HG03103 (cell line): ENCODE results near the gene UGT1A9.

Experiments
- ATAC-seq: cut with Tn5 transposase; IDR thresholded peaks from one replicate; pipeline ENCODE4 v1.9.1; 2021; ENCODE audit warnings: low read depth; ENCODE audit not compliant: unreplicated experiment

UGT1A9 gene

DNA sequence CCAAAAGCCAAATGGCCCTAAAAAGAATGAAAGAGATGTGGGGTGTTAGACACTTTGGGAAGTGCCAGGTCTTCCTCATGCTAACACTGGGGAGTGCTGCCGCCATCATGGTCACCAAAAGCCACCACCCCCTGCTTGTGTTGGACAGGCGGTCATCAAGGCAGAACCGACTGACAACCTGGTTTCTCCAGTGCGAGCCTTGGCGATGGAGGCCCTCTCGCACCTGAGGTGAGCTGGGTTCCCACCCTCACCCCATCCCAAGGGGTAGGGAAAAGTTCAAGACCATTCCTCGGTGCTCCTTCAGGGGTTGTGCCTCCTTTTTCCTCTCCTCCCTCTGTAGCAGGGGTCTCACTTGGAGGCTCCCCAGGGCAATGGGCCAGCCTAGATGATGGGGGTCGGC lies 140.0 kb downstream of the UGT1A9 start:
- no peak for ATAC-seq

GRCh38 chr2:233813236-233814055 lies 141.7 kb downstream of the UGT1A9 start:
- no peak for ATAC-seq

DNA sequence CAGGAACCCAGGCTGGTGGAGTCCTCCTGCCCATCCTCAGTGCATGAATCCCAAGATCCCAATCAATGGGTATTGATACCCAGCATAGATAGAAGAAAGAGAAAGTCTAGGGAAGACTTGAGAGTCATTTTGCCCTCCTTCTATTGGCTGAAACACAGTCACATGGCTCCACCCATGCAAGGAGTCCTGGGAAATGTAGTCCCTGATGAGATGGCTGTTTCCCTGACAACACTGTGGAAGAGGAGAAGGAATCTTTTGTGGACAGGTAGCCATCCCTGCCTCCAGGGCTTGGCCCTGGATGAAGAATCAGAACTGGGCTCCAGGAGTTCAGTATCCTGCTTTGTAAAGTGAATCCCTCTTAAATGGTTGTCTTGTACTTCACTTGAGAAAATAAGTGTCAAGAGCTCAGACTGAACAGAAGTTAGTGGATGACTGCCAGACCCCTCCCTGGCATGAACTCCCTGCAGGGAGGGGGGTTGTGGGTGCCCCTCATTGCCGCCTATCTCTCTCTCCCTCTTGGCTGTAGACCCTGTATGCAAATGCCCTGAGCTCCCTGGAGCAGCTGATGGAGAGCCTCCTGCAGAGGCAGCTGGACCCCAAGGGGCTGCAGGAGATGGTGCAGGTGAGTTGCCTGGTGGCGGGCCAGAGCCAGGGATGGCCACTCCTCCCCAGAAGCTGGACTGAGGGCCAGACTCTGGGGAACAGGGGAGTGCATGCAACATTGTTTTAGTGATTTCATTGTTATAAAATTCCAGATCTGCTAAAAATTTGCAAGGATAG lies 142.5 kb downstream of the UGT1A9 start:
- ATAC-seq: no peak

DNA sequence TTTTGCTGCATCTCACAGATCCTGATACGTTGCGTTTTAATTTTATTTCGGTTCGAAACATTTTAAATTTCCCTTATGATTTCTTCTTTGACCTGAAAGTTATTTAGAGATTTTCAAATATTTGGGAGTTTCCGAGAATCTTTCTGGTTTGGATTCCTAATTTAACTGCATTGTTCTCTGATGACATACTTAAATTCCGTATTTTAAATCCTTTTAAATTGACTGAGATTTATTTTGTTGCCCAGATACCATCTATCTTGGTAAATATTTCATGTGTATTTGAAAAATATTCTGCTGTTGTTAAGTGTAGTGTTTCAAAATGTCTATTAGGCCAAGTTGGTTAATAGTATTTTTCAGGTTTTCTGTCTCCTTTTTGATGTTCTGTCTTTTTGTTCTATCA lies 144.2 kb downstream of the UGT1A9 start:
- no peak for ATAC-seq

GRCh38 chr2:233816334-233816733 lies 144.6 kb downstream of the UGT1A9 start:
- ATAC-seq: no peak

- no peak for ATAC-seq
These were observed 145.1 kb downstream of the UGT1A9 start for GRCh38 chr2:233816771-233817170.

DNA sequence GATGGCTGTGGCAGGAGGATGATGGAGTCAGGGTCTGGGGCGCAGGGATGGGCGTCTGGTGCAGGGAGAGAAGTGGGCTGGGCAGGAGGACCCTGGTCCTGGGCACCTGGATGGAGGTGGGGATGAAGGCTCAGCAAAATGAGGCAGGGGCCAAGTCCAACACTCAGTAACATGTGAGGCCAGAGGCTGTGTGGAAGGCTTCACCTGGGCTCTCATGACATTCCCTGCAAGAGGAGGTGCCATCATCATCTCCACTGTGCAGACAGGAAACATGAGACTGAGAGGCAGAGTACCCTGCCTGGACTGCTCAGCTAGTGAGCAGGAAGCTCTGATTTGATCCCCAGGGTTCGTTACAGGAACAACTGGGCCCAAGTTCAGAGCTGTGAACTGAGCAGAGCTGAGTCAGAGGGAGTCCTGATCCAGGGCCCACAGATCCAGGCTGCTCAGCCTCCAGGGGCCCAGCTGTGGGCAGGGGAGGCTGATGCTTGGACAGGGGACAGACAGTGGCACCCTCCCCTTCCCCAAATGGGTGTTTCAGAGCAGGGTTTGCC lies 145.7 kb downstream of the UGT1A9 start:
- no peak for ATAC-seq

DNA sequence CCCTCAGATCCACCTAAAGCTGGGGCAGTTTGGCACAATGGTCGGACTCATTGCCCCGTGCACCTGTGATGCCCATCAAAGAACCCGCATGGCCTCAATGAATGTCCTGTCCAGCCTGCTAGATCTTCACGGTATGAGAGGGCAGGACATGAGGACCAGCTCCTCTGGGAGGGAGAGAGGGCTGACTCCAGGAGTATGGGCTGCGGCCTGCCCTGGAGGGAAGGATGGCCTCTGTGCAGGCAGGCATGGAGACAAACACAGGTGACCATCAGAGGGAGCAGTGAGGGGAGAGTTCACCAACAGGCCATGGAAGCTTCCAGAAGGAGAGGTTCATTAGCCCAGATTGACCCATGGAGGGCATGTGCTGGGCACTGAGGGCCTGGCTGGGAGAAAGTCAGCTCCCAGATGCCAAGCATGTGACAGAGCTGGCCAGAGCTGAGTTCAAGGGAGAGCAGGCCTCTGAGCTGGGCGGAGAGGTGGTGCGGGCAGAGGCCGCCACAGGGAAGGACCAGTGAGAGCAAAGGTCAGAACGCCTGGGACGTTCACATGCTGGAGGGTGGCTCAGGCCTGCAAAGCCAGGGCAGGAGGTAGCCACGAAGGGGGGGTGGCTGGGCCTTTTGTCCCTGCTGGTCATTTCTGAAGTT lies 146.4 kb downstream of the UGT1A9 start:
- ATAC-seq: no peak

DNA sequence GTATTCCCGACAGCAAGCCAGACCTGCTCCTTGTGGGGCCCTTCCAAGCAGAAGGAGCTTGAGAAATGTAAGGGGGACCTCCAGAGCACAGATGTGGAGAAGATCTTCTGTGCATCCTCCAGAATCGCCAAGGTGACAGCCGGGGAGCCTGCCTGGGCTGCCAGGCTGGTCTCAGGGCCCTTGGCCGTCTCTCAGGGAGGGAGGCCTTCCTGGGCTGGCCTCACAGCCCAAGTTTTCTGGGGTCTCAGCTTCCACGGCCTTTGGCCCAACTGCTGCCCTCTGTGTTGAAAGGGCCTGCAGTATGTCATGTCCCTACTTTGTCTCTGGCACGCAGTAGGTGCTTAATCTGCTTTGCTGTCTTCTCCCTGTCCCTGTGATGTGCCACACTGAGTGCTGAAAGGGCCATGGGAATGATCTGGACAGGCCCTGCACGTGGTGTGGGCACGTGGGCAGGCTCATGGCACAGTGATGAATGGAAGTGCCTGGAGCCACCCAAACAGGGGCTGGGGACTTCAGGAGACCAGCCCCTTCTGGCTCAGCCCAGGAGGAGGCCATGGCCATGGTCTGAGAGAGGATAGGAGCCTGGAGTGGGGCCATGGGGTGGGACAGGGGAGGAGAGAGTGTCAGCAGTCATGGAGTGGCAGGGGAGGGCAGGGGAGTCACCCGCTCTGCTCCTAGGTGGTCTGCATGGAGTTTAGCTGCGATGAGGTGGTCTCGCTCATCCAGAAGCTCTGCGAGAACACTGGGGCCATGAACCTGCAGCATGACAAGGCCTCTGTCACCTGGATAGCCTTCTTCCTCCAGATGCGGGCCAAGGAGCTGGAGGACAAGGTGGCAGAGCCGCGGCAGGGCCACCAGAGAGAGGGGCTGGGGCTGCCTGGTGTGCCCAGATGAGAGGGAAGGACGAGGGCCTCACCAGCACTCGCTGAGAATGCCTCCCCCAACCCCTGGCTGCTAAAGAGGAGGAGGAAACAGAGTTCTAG lies 147.2 kb downstream of the UGT1A9 start:
- ATAC-seq: no peak

- no peak for ATAC-seq
These were observed 148.4 kb downstream of the UGT1A9 start for GRCh38 chr2:233819884-233820773.

DNA sequence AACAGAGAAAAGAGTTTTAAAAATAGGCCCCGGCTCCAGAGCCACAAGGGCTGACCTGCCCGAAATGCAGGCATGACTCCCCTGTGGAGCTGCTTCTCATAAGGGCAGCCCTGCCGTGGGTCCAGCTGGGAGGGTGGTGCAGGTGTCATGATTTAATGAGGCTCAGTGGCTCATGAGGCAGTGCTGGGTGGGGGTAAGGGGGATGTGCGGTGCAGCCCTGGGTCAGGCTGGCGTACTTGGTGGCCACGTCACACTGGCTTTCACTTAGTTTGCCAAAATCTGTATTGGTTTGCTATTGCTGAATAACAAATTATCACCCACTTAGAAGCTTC lies 149.0 kb downstream of the UGT1A9 start:
- ATAC-seq: no peak

- no peak for ATAC-seq
These were observed 149.5 kb downstream of the UGT1A9 start for GRCh38 chr2:233821196-233821595.

GRCh38 chr2:233821709-233822100 lies 150.0 kb downstream of the UGT1A9 start:
- no peak for ATAC-seq

- no peak for ATAC-seq
These were observed 150.5 kb downstream of the UGT1A9 start for GRCh38 chr2:233822101-233822771.
